H9 (cell line): ENCODE data around the gene INSRR. TPM values are rescaled to one million over a fixed set of nuclear protein-coding genes. Genes with fewer than 3 reads are reported as not detected.

ENCODE experiments used
- DNase-seq: peaks from one replicate; pipeline ENCODE4 v3.0.0-alpha.2; 2017
- H2AFZ ChIP-seq: one replicate; pipeline ENCODE4 v1.6.1; 2013; ENCODE audit warnings: mild to moderate bottlenecking, low read length, control low read depth, moderate library complexity
- H2AK5ac ChIP-seq: 2 replicates; pipeline ENCODE4 v1.6.1; 2013; ENCODE audit warnings: low read length, control low read depth, mixed read lengths; ENCODE audit not compliant: insufficient read length
- H2BK120ac ChIP-seq: one replicate; pipeline ENCODE4 v1.6.1; 2013; ENCODE audit warnings: low read depth, mild to moderate bottlenecking, low read length, control low read depth, inconsistent platforms; ENCODE audit not compliant: poor library complexity, severe bottlenecking
- H2BK12ac ChIP-seq: 2 replicates; pipeline ENCODE4 v1.6.1; 2013; ENCODE audit warnings: low read length, control low read depth, mixed read lengths, low read depth; ENCODE audit not compliant: insufficient read length
- H2BK15ac ChIP-seq: 2 replicates; pipeline ENCODE4 v1.6.1; 2013; ENCODE audit warnings: low read depth, low read length, control low read depth
- H2BK20ac ChIP-seq: one replicate; pipeline ENCODE4 v1.6.1; 2013; ENCODE audit warnings: low read depth, mild to moderate bottlenecking, low read length, control low read depth, inconsistent platforms; ENCODE audit not compliant: poor library complexity, severe bottlenecking
- H2BK5ac ChIP-seq: 2 replicates; pipeline ENCODE4 v1.6.1; 2013; ENCODE audit warnings: low read length, control low read depth, mixed read lengths; ENCODE audit not compliant: insufficient read length
- H3K14ac ChIP-seq: 2 replicates; pipeline ENCODE4 v1.6.1; 2013; ENCODE audit warnings: low read length, control low read depth; ENCODE audit not compliant: insufficient read depth
- H3K18ac ChIP-seq: 2 replicates; pipeline ENCODE4 v1.6.1; 2013; ENCODE audit warnings: low read depth, mild to moderate bottlenecking, mixed read lengths, low read length, control low read depth; ENCODE audit not compliant: insufficient read length
- H3K23ac ChIP-seq: 2 replicates; pipeline ENCODE4 v1.6.1; 2013; ENCODE audit warnings: low read length, control low read depth, mixed read lengths, low read depth; ENCODE audit not compliant: insufficient read length
- H3K23me2 ChIP-seq: 2 replicates; pipeline ENCODE4 v1.6.1; 2013; ENCODE audit warnings: low read depth, mild to moderate bottlenecking, mixed read lengths, low read length, control low read depth; ENCODE audit not compliant: insufficient read length, poor library complexity, severe bottlenecking
- H3K27ac ChIP-seq: 2 replicates; pipeline ENCODE4 v1.5.1; 2013; ENCODE audit warnings: low read length, control low read depth, mixed read lengths, low read depth; ENCODE audit not compliant: insufficient read length
- H3K27me3 ChIP-seq: 2 replicates; pipeline ENCODE4 v1.6.1; 2013; ENCODE audit warnings: low read length, control low read depth, inconsistent platforms; ENCODE audit not compliant: insufficient read depth
- H3K4ac ChIP-seq: 2 replicates; pipeline ENCODE4 v1.6.1; 2013; ENCODE audit warnings: low read depth, mild to moderate bottlenecking, control low read depth, inconsistent platforms, low read length, moderate library complexity
- H3K4me1 ChIP-seq: 2 replicates; pipeline ENCODE4 v1.6.1; 2013; ENCODE audit warnings: low read length, control low read depth, inconsistent platforms; ENCODE audit not compliant: insufficient read depth
- H3K4me2 ChIP-seq: 2 replicates; pipeline ENCODE4 v1.6.1; 2013; ENCODE audit warnings: low read length, control low read depth, mixed read lengths; ENCODE audit not compliant: insufficient read length, insufficient read depth
- H3K56ac ChIP-seq: 2 replicates; pipeline ENCODE4 v1.6.1; 2013; ENCODE audit warnings: low read depth, mild to moderate bottlenecking, mixed read lengths, low read length, control low read depth; ENCODE audit not compliant: insufficient read length
- H3K79me1 ChIP-seq: 2 replicates; pipeline ENCODE4 v1.6.1; 2013; ENCODE audit warnings: low read depth, mild to moderate bottlenecking, moderate library complexity, low read length, control low read depth, inconsistent platforms; ENCODE audit not compliant: insufficient read depth, poor library complexity, severe bottlenecking
- H3K79me2 ChIP-seq: 2 replicates; pipeline ENCODE4 v1.6.1; 2013; ENCODE audit warnings: low read length, control low read depth, inconsistent platforms; ENCODE audit not compliant: insufficient read depth
- H3K9ac ChIP-seq: 2 replicates; pipeline ENCODE4 v1.6.1; 2013; ENCODE audit warnings: low read length, control low read depth, mixed read lengths; ENCODE audit not compliant: insufficient read length; ENCODE audit errors: extremely low read depth
- H3K9me3 ChIP-seq: one replicate; pipeline ENCODE4 v1.6.1; 2013; ENCODE audit warnings: low read depth, low read length, inconsistent platforms; ENCODE audit not compliant: control insufficient read depth
- H3T11ph ChIP-seq: one replicate; pipeline ENCODE4 v1.6.1; 2013; ENCODE audit warnings: mild to moderate bottlenecking, low read length, control low read depth, inconsistent platforms
- H4K20me1 ChIP-seq: one replicate; pipeline ENCODE4 v1.6.1; 2013; ENCODE audit not compliant: control insufficient read depth, insufficient read length, insufficient read depth
- H4K5ac ChIP-seq: 2 replicates; pipeline ENCODE4 v1.6.1; 2013; ENCODE audit warnings: low read depth, mild to moderate bottlenecking, mixed read lengths, low read length, control low read depth; ENCODE audit not compliant: insufficient read length
- H4K8ac ChIP-seq: replicated peaks from 2 replicates; pipeline ENCODE4 v1.6.1; 2013; ENCODE audit warnings: low read length, control low read depth, mixed read lengths, low read depth; ENCODE audit not compliant: insufficient read length
- H4K91ac ChIP-seq: 2 replicates; pipeline ENCODE4 v1.6.1; 2013; ENCODE audit warnings: low read depth, mild to moderate bottlenecking, moderate library complexity, mixed read lengths, low read length, control low read depth; ENCODE audit not compliant: insufficient read length
- H3K27ac Mint-ChIP-seq, 3 experiments: 2 replicates in 2 of 3; 3 replicates in 1 of 3; pipeline ENCODE4 v1.8.0; 2020 to 2021; ENCODE audit warnings: mixed read lengths in 3 of 3, mild to moderate bottlenecking in 1 of 3, moderate library complexity in 1 of 3
- H3K27me3 Mint-ChIP-seq: 2 replicates; pipeline ENCODE4 v1.8.0; 2021; ENCODE audit warnings: low read depth, mild to moderate bottlenecking, moderate library complexity, mixed read lengths
- H3K36me3 Mint-ChIP-seq, 3 experiments: 2 replicates in 2 of 3; 3 replicates in 1 of 3; pipeline ENCODE4 v1.8.0; 2020 to 2021; ENCODE audit warnings: low read depth in 3 of 3, mixed read lengths in 3 of 3; ENCODE audit not compliant: insufficient read depth in 1 of 3
- H3K4me1 Mint-ChIP-seq, 2 experiments: 2 replicates each; pipeline ENCODE4 v1.8.0; 2020; ENCODE audit warnings: mixed read lengths in 2 of 2
- H3K4me3 Mint-ChIP-seq, 2 experiments: 2 replicates in 1 of 2; 3 replicates in 1 of 2; pipeline ENCODE4 v1.8.0; 2020 to 2021; ENCODE audit warnings: mild to moderate bottlenecking in 2 of 2, mixed read lengths in 2 of 2, moderate library complexity in 1 of 2
- H3K9me3 Mint-ChIP-seq, 2 experiments: 2 replicates in 1 of 2; 3 replicates in 1 of 2; pipeline ENCODE4 v1.8.0; 2020; ENCODE audit warnings: mild to moderate bottlenecking in 2 of 2, mixed read lengths in 2 of 2, moderate library complexity in 1 of 2
- WGBS: extraction: QIAGEN DNeasy Blood & Tissue Kit; methylation state at CpG from one replicate; pipeline ENCODE4 v1.1.7; 2013; ENCODE audit warnings: missing lambda C conversion rate, low lambda C conversion rate, mixed read lengths; ENCODE audit not compliant: insufficient read length; ENCODE audit errors: extremely low coverage; 5-methylcytosine and 5-hydroxymethylcytosine counted together
- total RNA-seq: library from RNA; stranded (reverse); gene quantifications from 2 replicates; pipeline ENCODE4 v1.2.1, GENCODE V29; 2021
- TF ChIP-seq, protein P1 (sequence below): fragments of 200-600 bp; sonication (generic); conservative IDR thresholded peaks from 3 replicates; pipeline ENCODE4 v1.8.0; 2021; ENCODE audit warnings: antibody characterized with exemption, mild to moderate bottlenecking

The INSRR gene
- total RNA-seq, 1 experiment from 2014 or later, result not detected

GRCh38 chr1:156875341-156875615, 16.4 kb upstream of the INSRR start:
- H3K27ac ChIP-seq, result no peak overlapping the region
- no peak overlapping the region for H3T11ph ChIP-seq
- no peak overlapping the region for H3K4ac ChIP-seq
- no peak overlapping the region for H2BK20ac ChIP-seq
- H2AFZ ChIP-seq, result no peak overlapping the region
- Mint-ChIP-seq H3K4me3 (no peak overlapping the region), H3K36me3 (no peaks in the 10 kb centered on the region), H3K27ac (no peak overlapping the region), H3K9me3 (no peaks in the 10 kb centered on the region; a peak in 1 of 5 replicates), H3K4me1 (peaks cover 4 to 17% of the 10 kb centered on the region in 2 experiments), H3K27me3 (peaks cover 68% of the 10 kb centered on the region)
- no peaks in the 10 kb centered on the region for H4K20me1 ChIP-seq
- H4K91ac ChIP-seq, result no peak overlapping the region
- WGBS, result no CpG with 5 or more reads among the region's 5 CpGs
- H2BK12ac ChIP-seq, result no peak overlapping the region
- no peak overlapping the region for H3K9ac ChIP-seq
- no peaks in the 10 kb centered on the region; the same call in 1 of the 2 replicates for H3K27me3 ChIP-seq
- no peak overlapping the region for H3K14ac ChIP-seq
- no peaks in the 10 kb centered on the region for H3K23me2 ChIP-seq
- no peaks in the 10 kb centered on the region for H3K9me3 ChIP-seq
- no peak overlapping the region for H2BK15ac ChIP-seq
- H3K79me2 ChIP-seq, result no peaks in the 10 kb centered on the region
- H3K79me1 ChIP-seq, result no peaks in the 10 kb centered on the region
- no peak overlapping the region for H3K18ac ChIP-seq
- H3K56ac ChIP-seq, result no peak overlapping the region
- no peak overlapping the region for H2BK5ac ChIP-seq
- DNase-seq, result no peak
- no peak overlapping the region for H2AK5ac ChIP-seq
- no peak overlapping the region for H3K4me2 ChIP-seq
- H2BK120ac ChIP-seq, result no peak overlapping the region
- no peak overlapping the region for H3K23ac ChIP-seq
- TF ChIP-seq, protein P1, sequence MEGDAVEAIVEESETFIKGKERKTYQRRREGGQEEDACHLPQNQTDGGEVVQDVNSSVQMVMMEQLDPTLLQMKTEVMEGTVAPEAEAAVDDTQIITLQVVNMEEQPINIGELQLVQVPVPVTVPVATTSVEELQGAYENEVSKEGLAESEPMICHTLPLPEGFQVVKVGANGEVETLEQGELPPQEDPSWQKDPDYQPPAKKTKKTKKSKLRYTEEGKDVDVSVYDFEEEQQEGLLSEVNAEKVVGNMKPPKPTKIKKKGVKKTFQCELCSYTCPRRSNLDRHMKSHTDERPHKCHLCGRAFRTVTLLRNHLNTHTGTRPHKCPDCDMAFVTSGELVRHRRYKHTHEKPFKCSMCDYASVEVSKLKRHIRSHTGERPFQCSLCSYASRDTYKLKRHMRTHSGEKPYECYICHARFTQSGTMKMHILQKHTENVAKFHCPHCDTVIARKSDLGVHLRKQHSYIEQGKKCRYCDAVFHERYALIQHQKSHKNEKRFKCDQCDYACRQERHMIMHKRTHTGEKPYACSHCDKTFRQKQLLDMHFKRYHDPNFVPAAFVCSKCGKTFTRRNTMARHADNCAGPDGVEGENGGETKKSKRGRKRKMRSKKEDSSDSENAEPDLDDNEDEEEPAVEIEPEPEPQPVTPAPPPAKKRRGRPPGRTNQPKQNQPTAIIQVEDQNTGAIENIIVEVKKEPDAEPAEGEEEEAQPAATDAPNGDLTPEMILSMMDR, result no peak
- no peak overlapping the region for H4K8ac ChIP-seq
- H3K4me1 ChIP-seq, result no peaks in the 10 kb centered on the region
- no peak overlapping the region for H4K5ac ChIP-seq
